Choroid plexus epithelial cell (primary cell): ENCODE data around the gene FMN1.
A peak's percentile ranks its signal among the peaks of the same experiment; 100 is the strongest.

Source experiments
- DNase-seq: peaks from one replicate; pipeline ENCODE4 v3.0.0-alpha.2; 2010; ENCODE audit warnings: low read depth
- H3K4me3 ChIP-seq: 2 replicates; pipeline ENCODE4 v1.5.1; 2011; ENCODE audit warnings: low read depth, mild to moderate bottlenecking, control low read depth, low read length, moderate library complexity
- CTCF ChIP-seq: conservative IDR thresholded peaks from 2 replicates; pipeline ENCODE4 v1.5.1; 2011; ENCODE audit warnings: low read depth, mild to moderate bottlenecking, control low read depth, inconsistent platforms, low read length, moderate library complexity

FMN1 gene

DNA sequence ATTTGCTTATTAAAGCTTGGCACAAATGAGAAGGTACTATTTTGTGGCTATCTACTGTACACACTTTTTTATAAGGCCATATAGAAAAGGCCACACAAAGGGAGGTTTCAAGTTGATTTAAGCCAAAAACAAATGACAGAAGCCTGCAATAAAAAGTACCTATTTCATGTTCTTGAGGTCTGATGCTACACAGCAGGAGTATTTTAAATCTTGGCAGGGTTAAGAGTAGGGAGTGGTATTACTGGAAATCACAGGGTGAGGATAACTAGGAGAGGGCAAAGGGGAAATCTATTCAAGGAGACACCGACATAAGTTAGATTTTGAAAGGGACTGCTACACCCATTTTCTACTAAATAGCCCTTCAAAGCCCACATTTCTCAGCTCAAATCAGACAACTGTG lies 330.5 kb downstream of the FMN1 start:
- peak; percentile 84 for DNase-seq
- no peak for TF ChIP-seq CTCF
- H3K4me3 ChIP-seq = no peak overlapping the region

DNA sequence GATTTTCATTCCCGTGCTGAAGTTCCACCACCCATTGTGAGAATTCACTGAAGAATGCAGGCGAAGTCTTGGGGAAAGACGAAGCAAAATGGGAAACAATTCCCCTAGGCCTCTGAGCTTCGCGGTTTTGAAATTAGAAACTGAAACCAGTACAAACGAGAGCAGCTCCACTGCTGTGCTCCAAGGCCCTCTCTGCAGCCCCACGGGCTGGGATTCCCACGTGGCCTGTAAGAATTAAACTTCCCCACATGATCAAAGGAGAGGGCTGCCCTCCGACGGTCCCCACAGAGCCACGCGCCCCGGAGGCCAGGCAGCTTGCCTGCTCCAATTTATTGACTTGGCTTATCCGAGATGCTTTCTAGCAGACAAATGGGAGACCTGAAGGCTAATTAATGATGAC lies 332.8 kb downstream of the FMN1 start:
- peak; percentile 93 for DNase-seq
- H3K4me3 ChIP-seq = no peak overlapping the region
- TF ChIP-seq CTCF = no peak

- DNase-seq = no peak
- TF ChIP-seq CTCF = no peak
- no peak overlapping the region for H3K4me3 ChIP-seq
Measured at GRCh38 chr15:32861174-32861573, 333.3 kb downstream of the FMN1 start.

- TF ChIP-seq CTCF = no peak
- no peak for DNase-seq
- H3K4me3 ChIP-seq = no peak overlapping the region
Measured at GRCh38 chr15:32859996-32860395, 334.5 kb downstream of the FMN1 start.

DNA sequence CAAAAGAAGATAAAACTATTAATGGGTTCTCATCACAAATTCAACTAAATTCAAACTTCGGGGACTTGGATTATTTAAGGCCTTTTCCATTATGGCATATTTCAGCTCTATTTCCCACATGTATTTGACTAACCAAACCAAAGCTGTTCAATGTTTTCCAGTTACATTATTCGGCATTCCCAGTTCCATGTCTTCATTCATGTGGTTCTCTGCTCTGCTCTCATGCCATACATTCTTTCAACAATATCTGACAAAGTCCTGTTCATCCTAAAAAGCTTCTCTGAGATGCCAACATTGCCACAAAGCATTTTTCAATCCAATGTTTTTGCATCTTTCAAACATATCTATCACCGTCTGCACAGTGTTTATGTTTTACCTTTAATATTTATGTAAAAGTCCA lies 335.3 kb downstream of the FMN1 start:
- no peak overlapping the region for H3K4me3 ChIP-seq
- no peak for TF ChIP-seq CTCF
- DNase-seq = no peak

- no peak for DNase-seq
- TF ChIP-seq CTCF = no peak
- H3K4me3 ChIP-seq = no peak overlapping the region
Measured at GRCh38 chr15:32857732-32858131, 336.8 kb downstream of the FMN1 start.

GRCh38 chr15:32856753-32857152 lies 337.8 kb downstream of the FMN1 start:
- no peak overlapping the region for H3K4me3 ChIP-seq

More at GRCh38 chr15:32856753-32857152, 337.8 kb downstream of the FMN1 start:
- DNase-seq = peak; percentile 83
- TF ChIP-seq CTCF = no peak
